ENCODE results near the gene TADA2A.

GRCh38 chr17:37413875-37414519 lies 7.3 kb downstream of the TADA2A start:
- TF ChIP-seq, protein P1, sequence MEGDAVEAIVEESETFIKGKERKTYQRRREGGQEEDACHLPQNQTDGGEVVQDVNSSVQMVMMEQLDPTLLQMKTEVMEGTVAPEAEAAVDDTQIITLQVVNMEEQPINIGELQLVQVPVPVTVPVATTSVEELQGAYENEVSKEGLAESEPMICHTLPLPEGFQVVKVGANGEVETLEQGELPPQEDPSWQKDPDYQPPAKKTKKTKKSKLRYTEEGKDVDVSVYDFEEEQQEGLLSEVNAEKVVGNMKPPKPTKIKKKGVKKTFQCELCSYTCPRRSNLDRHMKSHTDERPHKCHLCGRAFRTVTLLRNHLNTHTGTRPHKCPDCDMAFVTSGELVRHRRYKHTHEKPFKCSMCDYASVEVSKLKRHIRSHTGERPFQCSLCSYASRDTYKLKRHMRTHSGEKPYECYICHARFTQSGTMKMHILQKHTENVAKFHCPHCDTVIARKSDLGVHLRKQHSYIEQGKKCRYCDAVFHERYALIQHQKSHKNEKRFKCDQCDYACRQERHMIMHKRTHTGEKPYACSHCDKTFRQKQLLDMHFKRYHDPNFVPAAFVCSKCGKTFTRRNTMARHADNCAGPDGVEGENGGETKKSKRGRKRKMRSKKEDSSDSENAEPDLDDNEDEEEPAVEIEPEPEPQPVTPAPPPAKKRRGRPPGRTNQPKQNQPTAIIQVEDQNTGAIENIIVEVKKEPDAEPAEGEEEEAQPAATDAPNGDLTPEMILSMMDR (conservative IDR thresholded peaks at IDR 0.05 in 1 of 2, IDR thresholded peaks at IDR 0.05 in 1 of 2; ENCODE audit: extremely low read depth in 1 of 2, insufficient read depth in 1 of 2, low read depth in 1 of 2, low read length in 2 of 2) = peak; percentile 29 to 32
- no peak for TF ChIP-seq EZH2 (IDR thresholded peaks at IDR 0.05; ENCODE audit: borderline replicate concordance, low read length)

Measured in mammary epithelial cell (primary cell).